GM18858 (cell line): ENCODE results near the gene FBXO8.

Experiments
- ATAC-seq: cut with Tn5 transposase; IDR thresholded peaks from one replicate; pipeline ENCODE4 v1.9.1; 2021; ENCODE audit not compliant: unreplicated experiment

FBXO8 gene

DNA sequence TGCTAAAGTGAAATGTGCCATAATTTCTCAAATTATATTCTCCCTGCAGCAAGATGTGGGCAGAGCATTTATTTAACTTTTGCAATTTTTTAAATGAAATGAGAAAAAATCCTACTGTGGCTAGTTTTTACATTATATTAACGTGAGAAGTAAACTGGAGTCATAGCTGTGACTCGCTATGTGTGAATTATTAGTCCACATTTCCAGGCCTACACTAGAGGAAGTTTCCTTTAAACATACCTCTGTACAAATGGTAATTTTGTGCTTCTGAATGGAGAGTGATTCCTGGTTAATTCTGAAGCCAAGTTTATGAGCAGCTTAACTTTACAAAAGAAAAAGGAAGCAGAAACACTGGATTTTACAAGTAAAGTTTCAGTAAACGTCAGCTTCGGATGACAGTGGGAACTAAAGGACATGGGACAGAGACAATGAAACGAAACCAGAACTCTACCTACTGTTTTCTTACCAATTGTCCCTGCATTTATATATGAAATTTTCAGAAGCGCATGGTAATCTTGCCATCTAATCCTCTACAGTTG lies 72.4 kb downstream of the FBXO8 start:
- no peak for ATAC-seq

DNA sequence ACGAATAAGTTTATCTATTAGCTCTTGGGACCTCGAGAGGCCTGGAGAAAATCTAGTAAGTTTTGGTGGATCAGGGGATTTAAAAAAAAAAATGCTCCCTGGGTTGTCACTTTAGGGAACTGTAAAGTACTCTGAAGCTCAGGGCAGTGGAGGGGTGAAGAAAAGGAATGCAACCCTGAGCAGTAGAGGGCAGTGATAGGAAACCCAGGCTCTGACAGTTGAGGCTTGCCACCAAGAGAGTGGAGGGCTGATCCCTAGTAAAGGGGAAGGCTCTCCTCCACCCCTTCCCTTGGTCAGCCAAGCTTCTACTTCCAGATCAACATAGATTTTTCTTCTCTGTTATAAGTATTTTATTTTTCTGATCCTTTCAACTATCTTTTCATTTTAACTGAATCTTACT lies 73.1 kb downstream of the FBXO8 start:
- no peak for ATAC-seq

DNA sequence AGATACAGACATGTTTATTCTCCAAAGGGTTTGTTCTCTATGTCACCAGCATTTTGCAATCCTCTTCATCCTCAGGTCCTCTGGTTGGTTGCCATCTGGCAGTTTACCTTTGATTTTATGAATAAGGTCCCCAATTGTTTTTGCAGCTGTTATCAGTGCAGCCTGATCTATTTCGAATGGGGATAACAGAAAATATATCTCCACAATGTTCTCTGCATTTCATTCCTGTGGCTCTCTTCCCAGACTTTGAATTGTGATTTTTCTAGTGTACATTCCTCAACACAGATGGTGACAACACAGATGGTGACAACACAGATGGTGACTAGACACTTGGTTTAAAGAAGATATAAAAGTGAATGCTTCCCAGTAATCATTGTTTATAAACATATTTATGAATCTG lies 74.1 kb downstream of the FBXO8 start:
- ATAC-seq = no peak

- ATAC-seq = no peak
These were observed 76.1 kb downstream of the FBXO8 start for GRCh38 chr4:174207367-174207766.

GRCh38 chr4:174204164-174204831 lies 79.2 kb downstream of the FBXO8 start:
- ATAC-seq = no peak

DNA sequence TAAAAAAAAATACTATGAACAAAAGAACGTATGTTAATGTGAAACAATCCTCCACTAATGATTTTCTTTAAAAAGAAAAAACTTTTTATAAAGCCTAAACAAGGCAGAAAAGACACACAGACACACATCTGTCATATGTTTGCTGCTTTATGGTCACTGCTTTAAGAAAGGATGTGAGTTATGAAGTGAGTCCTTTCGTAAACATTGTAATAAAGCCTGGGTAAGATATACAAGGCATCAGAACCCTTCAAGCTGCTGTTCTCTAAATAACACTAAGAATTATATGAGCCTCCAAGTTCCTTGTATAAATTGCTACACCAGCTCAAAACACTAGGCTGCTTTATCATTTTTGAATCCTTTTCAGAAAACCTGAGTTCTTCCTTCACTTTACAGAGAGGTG lies 81.6 kb downstream of the FBXO8 start:
- no peak for ATAC-seq

DNA sequence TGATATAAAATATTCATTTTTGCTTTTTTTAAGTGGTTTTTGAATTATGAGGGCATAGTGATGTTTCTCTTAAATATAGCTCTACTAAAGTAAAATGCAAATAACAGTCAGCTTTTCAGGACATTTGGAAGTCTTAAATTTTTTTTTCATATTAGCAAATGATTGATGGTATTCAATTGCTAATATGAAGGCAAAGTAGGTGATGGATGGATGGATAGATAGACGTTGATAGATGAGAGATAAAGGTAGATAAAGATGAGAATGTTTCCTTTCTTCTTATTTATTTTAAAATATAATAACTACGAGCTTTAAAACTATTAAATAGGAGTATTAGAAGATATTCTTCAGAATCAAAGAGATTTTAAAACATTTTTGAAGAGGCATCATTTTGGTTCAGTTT lies 83.7 kb downstream of the FBXO8 start:
- no peak for ATAC-seq

DNA sequence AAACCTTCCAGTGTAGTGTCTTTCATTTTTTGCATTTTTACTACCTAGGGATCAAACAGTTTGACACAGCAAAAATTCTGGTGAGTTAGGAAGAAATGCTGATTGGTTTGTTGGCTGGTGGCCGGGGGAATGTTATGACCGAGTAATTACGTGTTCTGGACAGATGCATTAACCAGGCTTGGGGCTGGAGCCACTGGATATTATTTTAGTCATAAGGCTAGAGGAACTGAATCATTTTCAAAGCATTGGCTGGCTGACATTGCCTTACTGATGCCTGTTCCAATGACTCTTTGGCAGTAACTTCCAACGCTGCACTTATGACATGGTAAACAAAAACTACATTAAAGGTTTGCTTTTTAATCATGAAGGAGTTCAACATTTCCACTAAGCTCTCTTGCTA lies 84.6 kb downstream of the FBXO8 start:
- ATAC-seq = no peak

GRCh38 chr4:174198396-174198795 lies 85.1 kb downstream of the FBXO8 start:
- no peak for ATAC-seq

GRCh38 chr4:174193438-174194374 lies 89.8 kb downstream of the FBXO8 start:
- no peak for ATAC-seq

- ATAC-seq = no peak
These were observed 90.5 kb downstream of the FBXO8 start for GRCh38 chr4:174192943-174193342.

DNA sequence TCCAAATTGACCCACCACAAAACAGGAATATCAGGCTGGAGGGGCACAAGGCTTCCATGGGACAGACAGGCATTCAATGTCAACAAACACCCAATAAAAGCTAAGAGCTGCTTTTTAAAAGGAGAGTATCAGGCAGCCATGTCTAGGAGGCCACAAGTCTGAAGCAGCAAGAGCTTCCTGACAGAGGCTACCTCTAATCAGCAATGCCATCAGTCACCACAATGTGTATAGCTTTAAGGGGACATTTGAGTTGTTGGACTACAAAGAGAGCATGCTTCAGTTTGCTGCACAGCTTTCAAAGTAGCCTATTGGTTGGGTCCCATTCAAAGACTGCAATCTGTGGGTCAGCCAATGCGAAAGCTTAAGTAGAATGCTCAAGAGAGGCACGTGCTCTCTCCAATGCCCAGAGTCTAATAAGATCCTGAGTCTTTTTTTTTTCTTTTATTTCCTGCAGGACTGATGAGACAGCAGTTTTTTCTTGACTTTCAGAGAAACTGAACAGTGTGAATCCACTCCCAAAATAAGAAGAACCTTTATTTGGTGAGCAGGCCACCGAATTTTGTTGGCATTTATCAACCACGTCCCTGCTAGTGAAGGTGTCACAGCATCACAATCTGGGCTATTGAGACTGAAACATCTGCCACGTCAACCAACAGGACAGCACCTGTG lies 92.5 kb downstream of the FBXO8 start:
- no peak for ATAC-seq

DNA sequence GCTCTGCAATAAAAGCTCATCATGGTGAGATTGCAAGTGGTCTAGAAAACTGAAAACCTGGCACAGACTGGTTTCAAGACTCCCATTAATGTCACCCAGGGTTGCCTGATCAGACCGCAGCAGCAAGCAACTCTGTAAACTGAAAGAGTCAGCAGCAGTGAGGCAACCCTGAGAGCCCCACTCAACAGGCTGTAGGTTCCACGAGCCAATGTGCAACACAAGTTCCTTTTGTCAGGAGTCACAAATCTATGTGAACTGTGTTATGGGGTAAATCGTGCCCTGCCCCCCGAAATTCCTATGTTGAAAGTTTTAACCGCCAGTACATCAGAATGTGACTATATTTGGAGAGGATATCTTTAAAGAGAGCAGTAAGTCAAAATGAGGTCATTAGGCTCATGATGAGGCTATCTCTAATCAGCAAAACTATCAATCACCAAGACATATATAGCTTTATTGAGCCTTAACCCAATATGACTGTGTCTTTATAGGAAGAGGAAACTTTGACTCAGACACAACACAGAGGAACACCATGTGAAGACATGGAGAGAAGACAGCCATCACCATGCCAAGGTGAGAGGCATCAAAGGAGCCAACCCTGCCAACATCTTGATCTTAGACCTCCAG lies 94.0 kb downstream of the FBXO8 start:
- no peak for ATAC-seq
